Epithelial cell of esophagus (primary cell): Measurements from ENCODE around the gene SIN3B.

Source experiments
- DNase-seq: peaks from one replicate; pipeline ENCODE4 v3.0.0; 2010; ENCODE audit warnings: low read depth
- H3K4me3 ChIP-seq: 2 replicates; pipeline ENCODE4 v1.5.1; 2011; ENCODE audit warnings: mild to moderate bottlenecking, low read length, control low read depth
- CTCF ChIP-seq: IDR thresholded peaks from 2 replicates; pipeline ENCODE4 v1.5.1; 2011; ENCODE audit warnings: low read depth, mild to moderate bottlenecking, low read length, control low read depth, inconsistent platforms; ENCODE audit not compliant: insufficient read depth; ENCODE audit errors: missing control alignments

SIN3B gene

DNA sequence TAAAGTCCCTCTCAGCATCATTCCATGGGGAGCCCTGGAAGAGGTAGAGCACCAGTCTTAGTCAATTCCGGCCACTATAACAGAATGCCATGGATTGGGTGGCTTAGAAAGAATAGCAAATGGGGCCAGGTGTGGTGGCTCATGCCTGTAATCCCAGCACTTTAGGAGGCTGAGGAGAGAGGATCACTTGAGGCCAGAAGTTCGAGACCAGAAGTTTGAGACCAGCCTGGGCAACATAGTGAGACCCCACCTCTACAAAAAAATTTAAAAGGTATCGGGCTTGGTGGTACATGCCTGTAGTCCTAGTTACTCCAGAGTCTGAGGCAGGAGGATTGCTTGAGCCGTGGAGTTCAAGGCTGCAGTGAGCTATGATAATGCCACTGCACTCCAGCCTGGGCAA is 25.0 kb upstream of the SIN3B start:
- H3K4me3 ChIP-seq: no peak overlapping the region
- DNase-seq: no peak
- no peak for TF ChIP-seq CTCF

DNA sequence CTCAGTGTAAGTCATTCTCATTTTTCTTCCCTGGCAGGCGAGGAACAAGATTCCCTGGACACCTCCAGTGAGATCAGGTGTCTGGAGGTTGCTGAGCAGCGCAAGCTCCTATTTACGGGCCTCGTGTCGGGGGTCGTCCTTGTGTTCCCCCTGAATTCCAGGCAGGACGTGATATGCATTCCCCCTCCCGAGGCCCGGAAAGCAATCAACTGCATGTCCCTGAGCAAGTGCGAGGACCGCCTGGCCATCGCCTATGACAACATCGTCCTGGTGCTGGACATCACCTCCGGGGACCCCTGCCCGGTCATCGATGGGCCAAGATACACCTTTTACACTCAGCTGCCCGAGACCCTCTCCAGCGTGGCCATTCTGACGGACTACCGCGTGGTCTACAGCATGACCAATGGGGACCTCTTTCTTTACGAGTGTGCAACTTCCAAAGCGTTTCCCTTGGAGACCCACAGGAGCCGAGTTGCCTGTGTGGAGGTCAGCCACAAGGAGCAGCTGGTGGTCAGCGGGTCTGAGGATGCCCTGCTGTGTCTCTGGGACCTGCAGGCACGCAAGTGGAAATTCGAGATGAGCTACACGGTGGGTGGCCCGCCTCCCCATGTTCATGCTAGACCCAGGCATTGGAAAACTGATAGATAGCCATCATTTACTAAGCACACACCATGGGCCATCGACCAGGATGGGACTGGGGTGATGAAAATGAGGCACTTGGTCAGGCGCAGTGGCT is 21.5 kb upstream of the SIN3B start:
- TF ChIP-seq CTCF: no peak
- H3K4me3 ChIP-seq: no peak overlapping the region
- DNase-seq: no peak

- no peak for TF ChIP-seq CTCF
- DNase-seq: peak; percentile 56
Observed at GRCh38 chr19:16814526-16815100, 14.6 kb upstream of the SIN3B start.

GRCh38 chr19:16820056-16820455 is 9.1 kb upstream of the SIN3B start:
- DNase-seq: no peak
- no peak overlapping the region for H3K4me3 ChIP-seq
- TF ChIP-seq CTCF: no peak

More at GRCh38 chr19:16814526-16815100, 14.6 kb upstream of the SIN3B start:
- no peak overlapping the region for H3K4me3 ChIP-seq

- peak; percentile 91 for DNase-seq
- H3K4me3 ChIP-seq: no peak overlapping the region
- TF ChIP-seq CTCF: no peak
Observed at GRCh38 chr19:16821081-16821480, 8.1 kb upstream of the SIN3B start.

DNA sequence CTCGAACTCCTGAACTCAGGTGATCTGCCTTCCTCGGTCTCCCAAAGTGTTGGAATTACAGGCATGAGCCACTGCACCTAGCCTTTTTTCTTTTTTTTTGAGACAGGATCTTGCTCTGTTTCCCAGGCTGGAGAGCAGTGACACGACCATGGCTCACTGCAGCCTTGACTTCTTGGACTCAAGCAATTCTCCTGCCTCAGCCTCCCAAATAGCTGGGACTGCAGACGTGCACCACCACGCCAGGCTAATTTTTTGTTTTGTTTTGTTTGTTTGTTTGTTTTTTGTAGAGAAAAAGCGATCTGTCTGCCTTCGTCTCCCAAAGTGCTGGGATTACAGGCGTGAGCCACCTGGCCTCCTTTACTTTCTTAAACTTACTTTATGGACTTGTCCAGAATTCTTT is 6.5 kb upstream of the SIN3B start:
- TF ChIP-seq CTCF: no peak
- DNase-seq: no peak
- H3K4me3 ChIP-seq: no peak overlapping the region
